Activated CD4-positive, alpha-beta T cell treated with anti-CD3 and anti-CD28 coated beads for 48 hours (primary cell): ENCODE measurements around the gene TMEM132A.
A peak's percentile ranks its signal among the peaks of the same experiment; 100 is the strongest.
"Not testable (repeated sequence)": the region's sequence is repeated elsewhere in the genome, so short reads cannot be mapped to it uniquely, and the experiment has no call there.

Experiments used
- DNase-seq: peaks from one replicate; pipeline ENCODE4 v3.0.0-alpha.2; 2020

TMEM132A gene

DNA sequence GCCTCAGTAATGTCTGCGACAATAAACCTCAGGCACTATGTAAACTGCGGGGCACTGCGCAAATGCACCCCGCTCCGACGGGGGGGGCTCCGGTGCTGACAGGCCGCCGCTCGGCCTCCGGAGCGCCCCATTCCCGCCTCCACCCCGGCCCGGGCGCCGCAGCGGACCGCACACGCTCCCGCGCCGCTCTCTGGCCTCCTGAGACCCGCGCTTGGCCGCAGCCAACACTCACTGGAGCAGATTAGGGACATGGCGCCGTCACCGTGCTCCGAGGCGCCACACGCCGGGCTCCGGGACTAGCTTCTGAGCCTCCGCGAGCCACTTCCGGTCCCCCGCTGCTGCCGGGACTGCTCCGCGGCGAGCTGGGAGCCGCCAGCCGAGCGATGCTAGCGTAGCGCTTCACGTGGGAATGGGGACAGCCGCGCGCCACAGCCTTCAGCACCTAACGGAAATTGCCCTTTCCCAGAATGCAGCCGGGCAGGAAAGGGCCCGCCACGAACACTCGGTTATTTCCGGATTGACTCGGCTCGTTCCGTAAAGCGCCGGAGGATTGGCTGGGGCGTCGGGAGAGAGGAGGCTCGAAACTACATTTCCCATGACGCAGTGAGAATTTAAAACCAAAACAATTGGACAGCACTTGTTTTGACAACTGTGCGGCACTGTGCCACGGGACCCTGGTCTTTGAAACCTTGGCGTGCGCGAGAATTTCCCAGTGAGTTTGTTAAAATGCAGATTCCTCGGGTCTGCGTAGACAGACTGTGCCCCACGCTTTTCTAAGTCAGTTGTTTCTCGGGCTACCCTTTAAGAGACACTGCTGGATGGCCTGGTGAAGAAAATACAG, 17.9 kb upstream of the TMEM132A start, which contains the start of gene PRPF19:
Gene PRPF19, minus strand, starts transcription at position 454 of the 841 bp plus-strand sequence. Its CDS starts 203 bp downstream, at position 251.
- DNase-seq, result peak; percentile 99

DNA sequence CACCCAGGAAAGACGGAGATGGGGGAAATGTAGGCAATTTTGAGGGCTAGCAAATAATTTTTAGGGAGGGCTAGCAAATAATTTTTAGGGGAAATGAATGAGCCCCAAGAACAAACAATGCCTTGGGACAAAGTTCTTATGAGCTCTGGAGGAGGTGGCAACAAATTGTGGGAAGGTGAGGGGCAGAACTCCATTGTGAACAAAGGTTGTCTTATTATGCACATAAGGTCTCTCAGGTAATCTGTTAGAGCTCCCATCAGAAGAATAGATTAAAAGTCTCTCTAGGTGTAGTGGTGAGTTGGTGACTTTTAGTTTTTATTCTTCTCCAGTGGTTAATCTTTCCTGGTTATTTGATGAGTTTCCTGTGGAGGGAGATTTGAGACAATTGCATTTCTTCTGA, 15.5 kb upstream of the TMEM132A start:
- DNase-seq, result no peak

DNA sequence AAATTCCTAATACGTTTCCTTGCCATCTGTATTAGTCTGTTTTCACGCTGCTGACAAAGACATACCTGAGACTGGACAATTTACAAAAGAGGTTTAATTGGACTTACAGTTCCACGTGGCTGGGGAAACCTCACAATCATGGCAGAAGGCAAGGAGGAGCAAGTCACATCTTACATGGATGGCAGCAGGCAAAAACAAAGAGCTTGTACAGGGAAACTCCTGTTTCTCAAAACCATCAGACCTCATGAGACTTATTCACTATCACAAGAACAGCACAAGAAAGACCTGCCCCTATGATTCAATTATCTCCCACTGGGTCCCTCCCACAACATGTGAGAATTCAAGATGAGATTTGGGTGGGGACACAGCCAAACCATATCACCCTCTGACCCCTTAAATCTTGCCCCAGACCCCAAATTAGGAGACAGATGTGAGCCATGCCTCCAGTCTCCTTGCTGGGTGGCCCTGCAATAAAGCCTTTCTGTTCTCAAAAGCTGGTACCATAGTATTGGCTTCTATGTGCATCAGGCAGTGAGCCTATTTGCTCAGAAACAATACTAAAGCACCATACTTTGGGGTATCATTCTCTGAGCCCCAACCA, 14.5 kb upstream of the TMEM132A start:
- DNase-seq, result not testable (repeated sequence)

DNA sequence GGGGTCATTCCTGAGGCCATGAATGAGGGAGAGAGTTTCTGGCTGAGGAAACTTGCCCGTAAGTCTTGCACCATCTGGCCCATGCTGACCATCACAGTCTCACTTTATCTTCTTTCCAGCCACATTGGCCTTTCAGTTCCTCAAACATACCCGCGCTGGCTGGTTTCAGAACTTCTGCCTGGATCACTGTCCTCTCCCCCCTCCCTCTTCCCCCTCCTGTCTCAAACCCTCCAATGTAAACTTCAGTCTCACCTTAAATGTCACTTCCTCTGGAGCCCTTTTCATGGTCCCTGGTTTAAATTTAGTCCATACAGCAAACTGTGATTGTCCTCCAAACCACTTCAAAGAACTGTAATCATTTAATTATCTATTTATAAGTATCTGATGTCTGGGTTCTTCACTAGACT, 14.0 kb upstream of the TMEM132A start:
- no peak for DNase-seq

DNA sequence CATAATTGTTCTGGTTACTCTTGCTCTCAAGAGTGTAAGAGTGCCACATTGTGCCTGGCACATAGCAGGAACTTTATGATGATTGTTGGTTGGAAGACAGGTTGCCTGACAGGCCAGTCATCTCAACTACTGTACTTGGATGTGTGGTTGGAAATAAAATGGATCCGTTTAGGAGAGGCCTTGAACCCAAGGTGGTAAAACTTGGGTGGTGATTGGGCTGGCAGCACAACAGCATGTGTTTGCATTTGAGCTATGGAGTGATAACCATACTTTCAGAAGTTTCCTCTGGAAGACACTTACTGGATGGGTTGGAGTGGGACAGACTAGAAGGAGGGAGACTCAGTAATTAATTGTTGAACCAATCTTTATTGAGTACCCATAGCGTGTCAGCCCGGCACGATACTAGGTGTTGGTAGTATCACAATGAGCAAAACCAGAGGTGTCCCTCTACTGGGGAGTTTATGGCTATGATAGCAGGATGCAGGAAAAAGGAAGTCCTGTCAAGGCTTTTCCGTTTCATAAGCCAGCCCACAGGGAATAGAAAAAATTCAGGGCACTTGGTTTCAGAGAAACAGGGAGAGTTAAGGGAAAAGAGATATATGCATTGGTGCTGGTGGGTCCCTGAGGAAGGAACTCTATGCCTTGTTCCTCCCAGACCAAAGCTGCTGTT, 13.4 kb upstream of the TMEM132A start:
- no peak for DNase-seq

DNA sequence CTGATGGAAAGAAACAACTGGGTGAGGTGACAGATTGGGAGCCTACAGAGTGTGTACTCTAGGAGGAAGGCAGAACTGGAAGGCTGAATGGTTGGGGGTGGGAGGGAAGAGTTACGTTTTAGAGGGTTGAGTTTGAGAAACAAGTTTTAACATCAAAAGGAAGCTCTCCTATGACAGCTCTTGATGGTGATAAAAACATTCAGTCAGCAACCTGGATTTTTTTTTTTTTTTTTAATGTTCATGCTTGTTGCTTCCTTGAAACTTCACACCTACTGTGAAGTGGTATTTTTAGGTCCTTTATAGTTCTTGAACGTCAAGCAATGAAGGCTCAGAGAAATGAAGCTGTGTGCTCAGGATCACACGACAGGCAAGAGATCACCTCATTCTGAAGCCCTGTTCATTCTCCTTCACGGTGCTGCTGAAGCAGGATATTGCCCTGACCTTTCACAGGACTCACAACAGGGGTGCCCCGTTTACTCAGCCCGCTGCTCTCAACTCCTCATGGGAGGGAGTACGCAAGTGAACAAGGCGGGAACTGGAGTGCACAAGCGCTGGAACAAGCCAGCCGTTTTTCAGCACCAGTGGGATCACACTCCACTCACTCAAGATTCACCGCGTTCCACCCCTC, 11.9 kb upstream of the TMEM132A start:
- DNase-seq, result peak; percentile 22

DNA sequence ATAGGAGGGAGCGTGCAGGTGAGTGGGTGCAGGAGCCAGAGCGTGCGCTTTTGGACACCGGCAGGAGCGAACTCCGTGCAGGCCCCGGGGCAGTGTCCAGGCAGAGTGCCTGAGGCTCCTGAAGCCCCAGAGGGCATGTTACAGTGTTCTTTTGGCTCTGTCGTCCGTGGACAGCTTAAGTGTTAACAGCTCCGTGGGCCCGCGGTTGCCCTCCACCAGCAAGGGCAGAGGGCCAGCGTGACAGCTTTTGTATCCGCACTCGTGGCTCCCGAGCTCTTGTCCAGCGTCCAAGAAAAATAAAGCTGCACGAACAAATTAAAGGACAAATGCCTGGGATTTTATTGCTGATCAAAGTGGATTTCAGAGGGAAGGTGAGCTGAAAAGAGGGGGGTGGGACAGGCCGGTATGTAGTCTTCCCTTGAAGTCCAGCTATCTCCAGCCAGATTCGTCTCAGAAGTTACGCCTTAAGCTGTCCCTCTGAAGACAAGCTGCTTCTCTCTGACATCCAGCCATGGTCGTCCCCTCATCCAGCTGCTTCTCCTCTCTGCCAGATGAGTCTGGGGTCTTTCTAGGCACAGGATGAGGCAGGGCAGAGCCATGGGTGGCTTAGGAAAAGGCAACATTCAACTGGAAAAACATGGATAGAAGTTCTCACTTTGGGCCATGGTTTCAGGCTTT, 11.3 kb upstream of the TMEM132A start:
- DNase-seq, result no peak

DNA sequence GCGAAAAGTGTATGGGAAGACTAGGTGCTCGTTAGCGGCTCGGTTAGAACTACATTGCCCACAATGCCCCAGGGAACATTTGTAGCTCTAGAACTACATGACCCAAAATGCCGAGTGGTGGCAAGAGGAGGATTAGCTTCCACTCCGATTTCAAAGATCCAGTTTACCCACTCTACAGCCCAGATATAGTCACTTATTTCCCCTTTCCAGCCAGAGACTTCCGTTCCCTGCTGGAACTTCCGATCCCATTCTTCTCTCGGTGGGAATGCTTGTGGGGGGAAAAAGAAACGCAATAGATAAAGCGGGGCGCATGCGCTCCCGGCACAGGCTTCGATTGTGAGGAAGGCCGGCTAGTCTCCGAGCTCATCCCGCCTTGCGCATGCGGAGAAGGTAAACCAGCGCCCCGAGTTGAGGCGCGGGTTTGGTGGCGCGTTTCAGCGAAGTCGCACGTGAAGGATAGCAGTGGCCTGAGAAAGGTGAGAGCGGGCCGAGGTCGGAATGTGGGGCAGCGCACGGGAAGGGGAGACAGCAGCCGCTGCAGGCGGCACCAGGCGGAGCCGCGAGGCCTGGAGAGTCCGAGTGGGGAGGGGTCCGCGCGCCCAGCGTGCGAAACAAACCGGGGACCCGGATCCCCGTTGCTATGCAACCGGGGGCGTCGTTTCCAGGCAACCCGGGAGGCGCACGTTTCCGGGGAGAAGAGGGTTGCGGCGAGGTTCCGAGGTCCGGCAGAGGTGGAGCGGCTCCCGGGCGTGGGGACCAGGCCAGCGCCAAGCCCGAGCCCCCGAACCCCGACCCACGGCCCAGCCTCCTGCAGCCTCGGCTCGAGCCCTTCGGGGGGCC, 10.2 kb upstream of the TMEM132A start, which contains the start of gene TMEM109:
Gene TMEM109, plus strand, starts transcription at position 366 of the 840 bp plus-strand sequence. CDS start 5,536 bp downstream, outside the sequence.
- DNase-seq, result peak; percentile 92

DNA sequence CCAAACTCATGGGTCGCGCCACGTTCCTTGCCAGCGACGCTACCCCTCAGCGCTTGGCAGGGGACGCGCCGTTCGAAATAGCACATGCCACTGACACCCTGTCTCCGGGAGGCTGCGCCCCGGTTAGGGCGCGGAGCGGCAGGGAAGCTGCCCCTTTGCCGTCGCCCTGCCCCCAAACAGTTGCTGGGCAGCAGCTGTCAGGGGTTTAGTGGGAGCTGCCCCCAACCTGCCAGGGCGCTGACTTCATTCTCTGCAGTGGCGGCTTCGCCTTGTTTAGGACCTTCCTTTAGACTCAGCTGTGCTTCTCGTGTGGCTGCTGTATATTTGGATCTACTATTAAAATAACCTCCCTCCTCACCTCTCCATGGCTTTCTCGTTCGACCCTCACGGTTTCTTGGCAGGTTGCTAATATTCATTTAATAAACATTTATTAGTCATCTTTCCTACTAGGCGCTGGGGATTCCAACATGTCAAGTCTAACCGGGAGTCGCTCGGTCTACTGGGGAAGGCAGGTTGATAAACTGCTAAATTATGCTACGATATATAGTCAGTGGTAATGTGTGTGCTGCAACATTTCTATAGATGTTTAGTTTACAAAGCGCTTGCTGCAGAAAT, 9.5 kb upstream of the TMEM132A start:
- peak; percentile 41 for DNase-seq

DNA sequence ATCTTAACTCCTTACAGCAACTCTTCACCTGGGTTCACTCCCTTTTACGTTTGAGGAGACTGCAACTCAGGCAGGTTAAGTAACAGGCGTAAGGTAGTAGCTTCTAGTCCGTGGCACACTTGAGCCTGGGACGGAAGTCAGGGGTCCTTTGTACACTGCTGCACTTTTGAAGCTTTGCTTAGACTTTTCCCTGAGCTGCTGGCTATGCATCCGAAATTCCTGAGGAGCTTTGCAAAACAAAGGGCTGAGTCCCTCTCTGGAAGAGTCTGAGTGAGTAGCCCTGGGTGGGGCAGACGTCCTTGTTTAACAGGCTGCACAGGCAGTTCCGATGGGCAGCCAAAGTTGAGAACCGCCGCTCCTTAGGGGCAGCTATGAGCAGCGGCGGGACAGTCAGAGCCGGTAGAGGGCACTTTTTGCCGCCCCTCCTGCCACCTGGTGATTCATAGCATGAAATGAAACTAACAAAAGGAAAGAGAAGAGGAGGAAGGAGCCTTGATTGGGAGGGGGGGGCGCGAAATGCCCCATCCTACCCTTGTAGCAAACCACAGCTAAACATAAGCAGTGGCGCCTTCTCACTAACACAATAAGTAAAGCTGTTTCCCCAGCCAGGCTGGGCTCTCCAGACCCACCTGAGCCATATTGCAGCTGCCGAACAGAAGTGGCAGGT, 8.9 kb upstream of the TMEM132A start:
- DNase-seq, result peak; percentile 77

DNA sequence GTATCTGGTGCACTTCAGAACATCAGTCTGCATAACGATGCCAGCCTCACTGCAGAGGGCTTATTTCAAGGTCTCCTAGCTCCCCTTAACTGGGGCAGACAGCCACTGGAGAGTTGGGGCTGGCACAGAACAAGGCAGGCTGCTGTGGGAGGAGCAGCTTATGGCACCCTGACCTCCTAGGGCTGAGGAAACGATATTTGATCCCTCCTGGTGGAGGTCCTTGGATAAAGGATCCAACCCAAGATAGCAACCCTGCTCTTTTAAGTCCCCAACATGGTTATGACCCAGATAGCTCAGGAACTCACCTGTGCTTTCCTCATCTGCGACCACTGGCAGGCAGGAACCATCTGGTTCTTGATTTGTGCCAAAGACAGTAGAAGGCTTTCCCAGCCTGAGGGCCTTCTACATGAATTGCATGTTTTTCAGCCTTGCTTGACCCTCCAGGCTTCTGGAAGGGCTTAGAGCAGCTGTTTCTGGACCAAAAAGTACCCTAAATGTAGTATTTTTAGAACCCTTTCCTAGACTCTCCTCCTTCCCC, 7.5 kb upstream of the TMEM132A start:
- no peak for DNase-seq

DNA sequence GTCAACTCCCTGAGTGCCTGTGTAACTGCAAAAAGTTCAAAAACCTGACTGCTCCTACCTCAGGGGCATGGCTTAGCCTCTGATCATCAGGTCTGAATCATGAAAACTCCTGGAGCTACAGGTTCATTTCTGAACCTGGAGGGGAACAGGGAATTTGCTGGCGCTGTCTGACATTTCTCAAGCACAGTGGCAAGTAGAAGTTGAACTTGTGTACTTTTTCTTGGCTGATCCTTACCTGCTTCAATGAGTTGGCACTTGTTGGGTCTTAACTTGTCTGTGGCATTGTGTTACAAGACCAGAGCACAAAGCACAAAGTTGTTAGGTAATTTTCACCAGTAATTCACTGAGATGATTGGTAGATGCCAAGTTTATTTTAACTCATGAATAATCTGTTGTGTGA, 7.0 kb upstream of the TMEM132A start:
- DNase-seq, result no peak

DNA sequence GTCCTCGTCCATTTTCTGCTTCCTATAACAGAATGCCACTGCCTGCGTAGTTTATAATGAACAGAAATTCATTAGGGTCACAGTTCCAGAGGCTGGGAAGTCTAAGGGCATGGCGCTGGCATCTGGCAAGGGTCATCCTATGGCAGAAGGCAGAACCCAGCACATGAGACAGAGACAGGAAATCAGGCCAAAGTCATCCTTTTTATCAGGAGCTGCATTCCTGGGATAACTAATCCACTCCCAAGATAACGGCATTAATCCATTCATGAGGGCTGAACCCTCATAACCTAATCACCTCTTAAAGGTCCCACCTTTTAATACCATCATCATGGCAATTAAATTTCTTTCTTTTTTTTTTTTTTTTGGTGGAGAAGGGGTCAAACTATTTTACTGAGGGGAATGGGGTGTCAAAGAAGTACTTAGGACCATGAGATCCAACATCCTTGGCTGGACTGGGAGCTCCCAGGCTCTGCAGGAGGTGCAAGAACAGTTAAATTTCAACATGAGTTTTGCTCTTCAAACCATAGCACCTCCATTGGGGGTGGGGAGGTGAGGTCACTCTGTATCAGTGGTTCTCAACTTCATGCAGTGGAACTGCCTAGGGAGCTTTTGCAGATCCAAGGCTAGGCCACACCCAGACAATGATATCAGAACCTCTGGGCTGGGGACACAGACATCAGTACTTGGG, 5.9 kb upstream of the TMEM132A start:
- DNase-seq, result no peak

DNA sequence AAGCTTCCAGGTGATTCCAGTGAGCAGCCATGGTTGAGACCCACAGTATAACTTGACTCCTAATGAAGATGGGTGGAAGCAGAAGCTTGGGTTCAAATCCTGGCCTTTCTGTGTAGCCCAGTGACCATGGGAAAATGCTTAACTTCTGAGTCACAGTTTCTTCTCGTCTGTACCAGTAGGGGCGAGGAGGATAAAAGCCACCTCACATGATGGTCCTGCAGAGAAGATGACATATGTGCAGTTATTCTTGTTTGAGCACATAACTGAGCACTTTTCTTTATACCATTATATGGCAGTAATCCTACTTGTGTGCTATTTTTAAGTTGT, 5.4 kb upstream of the TMEM132A start:
- DNase-seq, result no peak

DNA sequence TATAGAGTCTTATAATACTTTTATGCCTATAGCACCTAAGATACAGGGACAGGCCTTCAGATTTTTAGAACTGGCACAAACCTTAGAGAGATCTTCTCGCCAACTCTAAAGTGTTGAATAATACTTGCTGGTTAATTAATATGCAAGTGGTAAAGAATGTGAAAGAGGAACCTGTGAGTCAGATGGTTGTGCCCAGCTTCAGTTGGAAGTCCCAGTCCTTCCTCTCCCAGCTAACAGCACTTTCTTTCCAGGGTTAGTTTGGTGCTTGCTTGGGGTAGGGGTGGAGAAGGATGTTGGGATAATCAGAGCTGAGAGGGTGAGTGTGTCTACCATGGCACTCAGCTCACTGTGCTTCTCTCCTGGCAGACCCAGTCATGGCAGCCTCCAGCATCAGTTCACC, 4.9 kb upstream of the TMEM132A start:
- no peak for DNase-seq

DNA sequence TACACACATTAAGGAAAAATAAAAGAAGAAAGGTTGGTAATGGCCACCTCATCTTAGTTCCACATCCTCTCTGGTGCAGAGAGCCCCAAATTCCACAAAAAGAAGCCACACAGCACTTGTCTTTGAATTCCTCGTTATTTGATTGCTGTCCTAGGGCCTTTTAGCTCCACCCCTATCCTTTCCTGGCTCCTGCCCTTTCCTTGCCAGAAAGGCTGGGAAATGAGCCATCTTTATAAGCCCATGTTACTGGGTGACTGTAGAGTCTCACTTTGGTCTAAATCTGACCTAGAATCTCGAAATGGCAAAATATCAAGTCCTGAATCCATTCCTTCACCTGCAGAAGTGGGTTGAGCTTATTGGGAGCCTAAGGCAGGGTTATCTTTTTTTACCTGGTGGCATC, 4.3 kb upstream of the TMEM132A start:
- DNase-seq, result no peak

DNA sequence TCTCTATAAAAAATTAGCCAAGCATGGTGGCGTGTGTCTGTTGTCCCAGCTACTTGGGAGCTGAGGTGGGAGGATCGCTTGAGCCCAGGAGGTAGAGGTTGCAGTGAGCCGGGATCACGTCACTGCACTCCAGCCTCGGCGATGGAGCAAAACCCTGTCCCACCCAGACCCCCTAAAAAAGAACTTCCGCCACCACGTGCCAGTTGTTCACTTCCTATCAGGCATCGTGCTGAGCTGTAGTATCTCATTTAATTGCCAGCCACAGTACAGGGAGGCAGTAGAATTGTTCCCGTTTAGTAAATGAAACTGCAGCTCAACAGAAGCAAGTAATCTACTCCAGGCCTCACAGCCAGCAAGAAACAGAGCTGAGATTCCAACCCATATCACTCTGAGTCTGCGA, 3.0 kb upstream of the TMEM132A start:
- DNase-seq, result no peak

DNA sequence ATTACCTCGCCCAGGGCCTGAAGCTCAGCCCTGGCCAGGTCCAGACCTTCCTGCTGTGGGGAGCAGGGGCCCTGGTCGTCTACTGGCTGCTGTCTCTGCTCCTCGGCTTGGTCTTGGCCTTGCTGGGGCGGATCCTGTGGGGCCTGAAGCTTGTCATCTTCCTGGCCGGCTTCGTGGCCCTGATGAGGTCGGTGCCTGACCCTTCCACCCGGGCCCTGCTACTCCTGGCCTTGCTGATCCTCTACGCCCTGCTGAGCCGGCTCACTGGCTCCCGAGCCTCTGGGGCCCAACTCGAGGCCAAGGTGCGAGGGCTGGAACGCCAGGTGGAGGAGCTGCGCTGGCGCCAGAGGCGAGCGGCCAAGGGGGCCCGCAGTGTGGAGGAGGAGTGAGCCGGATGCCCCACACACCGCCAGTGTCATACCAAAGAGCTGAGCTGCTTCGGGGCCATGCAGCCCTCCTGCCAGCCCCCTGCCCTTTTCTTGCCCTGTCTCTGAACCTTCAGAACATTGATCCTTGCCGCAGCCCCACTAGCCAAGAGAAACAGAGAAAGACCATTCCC, 2.4 kb upstream of the TMEM132A start:
- no peak for DNase-seq

DNA sequence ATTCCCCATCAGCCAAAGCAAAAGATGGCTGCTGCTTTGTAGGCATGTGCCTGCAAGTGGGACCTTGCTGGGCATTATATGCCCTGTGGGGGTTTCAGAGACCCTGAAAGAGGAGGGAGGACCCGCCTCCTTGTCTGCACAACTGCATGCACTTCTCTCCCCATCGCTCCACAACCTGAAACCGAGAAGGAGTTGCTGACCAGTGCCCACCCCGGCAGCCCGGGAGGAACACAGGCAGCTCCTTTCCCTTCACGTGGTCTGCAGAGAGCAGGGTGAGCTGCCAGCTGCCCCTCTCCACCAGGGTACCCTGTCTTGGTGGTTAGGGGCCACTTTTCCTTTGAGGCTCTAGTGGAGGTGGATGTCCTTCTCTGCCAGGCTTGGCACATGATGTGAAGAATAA, 1.4 kb upstream of the TMEM132A start:
- DNase-seq, result no peak

DNA sequence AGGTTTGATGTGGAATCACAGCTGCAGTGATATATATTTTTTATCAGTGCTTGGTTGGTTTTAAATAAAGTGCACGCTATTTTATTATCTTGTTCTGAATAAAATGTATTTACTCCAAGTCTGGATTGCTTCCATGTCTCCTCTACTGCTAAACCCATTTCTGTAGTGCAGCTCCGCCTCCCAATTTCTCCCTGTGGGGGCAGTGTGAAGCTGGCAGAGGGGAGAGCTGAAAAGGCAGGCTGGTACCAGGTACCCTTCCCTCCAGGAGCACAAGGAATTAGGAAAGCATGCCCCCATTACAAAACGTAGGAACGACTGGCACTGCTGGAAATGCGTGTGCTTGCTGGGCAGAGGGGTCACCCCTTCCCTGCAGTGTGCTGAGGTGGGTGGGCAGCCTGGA, 934 bp upstream of the TMEM132A start:
- no peak for DNase-seq
